Esophagus muscularis mucosa (tissue), 4 donors: ENCODE data around the gene ZKSCAN1.

ENCODE experiments used
- EP300 ChIP-seq: sonication (generic); formaldehyde crosslinking; IDR thresholded peaks from one replicate; pipeline ENCODE4 v1.6.1; 2017; ENCODE audit warnings: antibody characterized with exemption
- POLR2A ChIP-seq: fragments of 450-650 bp; IDR thresholded peaks from one replicate; pipeline ENCODE4 v1.6.1; 2017; ENCODE audit warnings: antibody characterized with exemption, moderate library complexity, mild to moderate bottlenecking, low read depth
- POLR2AphosphoS5 ChIP-seq, 2 donors: sonication (generic); formaldehyde crosslinking; IDR thresholded peaks; one replicate each; pipeline ENCODE4 v1.6.1; 2017; ENCODE audit warnings: antibody characterized with exemption in 2 of 2
- TF ChIP-seq, protein P1 (sequence below), 3 experiments: fragments of 200-600 bp in 2 of 3; fragments of 450-650 bp in 1 of 3; sonication (generic) in 2 of 3; IDR thresholded peaks; one replicate each; pipeline ENCODE4 v1.5.1; 2017 to 2019; ENCODE audit warnings: antibody characterized with exemption in 3 of 3, mild to moderate bottlenecking in 2 of 3, moderate library complexity in 1 of 3

DNA sequence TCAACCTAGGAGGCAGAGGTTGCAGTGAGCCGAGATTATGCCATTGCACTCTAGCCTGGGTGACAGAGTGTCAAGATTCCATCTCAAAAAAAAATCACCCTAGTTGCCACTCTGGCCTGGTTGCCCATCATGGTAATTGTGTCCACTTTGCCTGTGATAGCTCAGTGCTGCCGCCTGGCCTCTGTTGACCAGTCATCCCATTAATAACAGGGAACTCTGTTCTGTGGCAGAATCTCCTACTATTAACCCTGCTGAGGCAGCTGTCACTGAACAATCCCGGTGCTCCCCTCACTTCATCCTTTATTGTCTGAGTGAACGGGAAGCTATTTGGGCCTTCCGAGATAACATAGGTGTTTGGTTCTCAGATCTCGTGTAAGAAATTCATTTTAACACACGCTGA, 51.6 kb downstream of the ZKSCAN1 start:
- TF ChIP-seq POLR2AphosphoS5 (IDR thresholded peaks at IDR 0.05) (no peak), POLR2A (no peak), EP300 (no peak)
- TF ChIP-seq, protein P1, sequence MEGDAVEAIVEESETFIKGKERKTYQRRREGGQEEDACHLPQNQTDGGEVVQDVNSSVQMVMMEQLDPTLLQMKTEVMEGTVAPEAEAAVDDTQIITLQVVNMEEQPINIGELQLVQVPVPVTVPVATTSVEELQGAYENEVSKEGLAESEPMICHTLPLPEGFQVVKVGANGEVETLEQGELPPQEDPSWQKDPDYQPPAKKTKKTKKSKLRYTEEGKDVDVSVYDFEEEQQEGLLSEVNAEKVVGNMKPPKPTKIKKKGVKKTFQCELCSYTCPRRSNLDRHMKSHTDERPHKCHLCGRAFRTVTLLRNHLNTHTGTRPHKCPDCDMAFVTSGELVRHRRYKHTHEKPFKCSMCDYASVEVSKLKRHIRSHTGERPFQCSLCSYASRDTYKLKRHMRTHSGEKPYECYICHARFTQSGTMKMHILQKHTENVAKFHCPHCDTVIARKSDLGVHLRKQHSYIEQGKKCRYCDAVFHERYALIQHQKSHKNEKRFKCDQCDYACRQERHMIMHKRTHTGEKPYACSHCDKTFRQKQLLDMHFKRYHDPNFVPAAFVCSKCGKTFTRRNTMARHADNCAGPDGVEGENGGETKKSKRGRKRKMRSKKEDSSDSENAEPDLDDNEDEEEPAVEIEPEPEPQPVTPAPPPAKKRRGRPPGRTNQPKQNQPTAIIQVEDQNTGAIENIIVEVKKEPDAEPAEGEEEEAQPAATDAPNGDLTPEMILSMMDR (IDR thresholded peaks at IDR 0.05), result no peak
